HepG2 (cell line): ENCODE data around the gene B3GNT9. TPM values are rescaled to one million over a fixed set of nuclear protein-coding genes. Genes with fewer than 3 reads are reported as not detected.
A peak's percentile ranks its signal among the peaks of the same experiment; 100 is the strongest.

Experiments
- ATAC-seq: fragments of 200-7000 bp; cut with Tn5 transposase; 3 replicates; pipeline ENCODE4 v1.9.1; 2020; ENCODE audit warnings: mild to moderate bottlenecking, moderate library complexity
- BruUV-seq: library from RNA; stranded (reverse); fragments of 400-500 nt; replicated peaks from 2 replicates; lab custom pipeline; 2021; lab: Mats Ljungman, UMichigan
- CTCF ChIA-PET: fragments of 300-600 bp; formaldehyde crosslinking; extraction: SDS; loops from one replicate; lab custom pipeline; 2021; ENCODE audit warnings: low total read pairs, inconsistent platforms, low intra/inter-chr PET ratio; lab: Yijun Ruan, JAX
- POLR2A ChIA-PET: fragments of 350-600 bp; sonication (Branson Sonifier 250); formaldehyde crosslinking; loops from one replicate; lab custom pipeline; 2020; ENCODE audit warnings: antibody characterized with exemption, inconsistent platforms; lab: Yijun Ruan, JAX
- DNase-seq: peaks from one replicate; pipeline ENCODE4 v3.0.0-alpha.2; 2015; ENCODE audit warnings: low spot score
- FAIRE-seq: peaks from 3 replicates; lab custom pipeline; 2011; peaks lifted over from hg19 to GRCh38; lab: Jason Lieb, UNC
- H2AFZ ChIP-seq: one replicate; pipeline ENCODE4 v1.6.1; 2011; ENCODE audit warnings: low read length, inconsistent platforms
- H3K27ac ChIP-seq: fragments of 300-600 bp; 3 replicates; pipeline ENCODE4 v1.8.0; 2011; ENCODE audit warnings: mixed run types, mild to moderate bottlenecking, mixed read lengths, low read length, inconsistent platforms; ENCODE audit not compliant: insufficient read depth; ENCODE audit errors: extremely low read length
- H3K27me3 ChIP-seq, 2 experiments: fragments of 200-600 bp in 1 of 2; 2 replicates in 1 of 2; 3 replicates in 1 of 2; pipeline versions ENCODE4 v1.6.0 to v1.8.0; 2011; ENCODE audit warnings: low read length in 2 of 2, mild to moderate bottlenecking in 2 of 2, moderate library complexity in 2 of 2, inconsistent platforms in 1 of 2; ENCODE audit not compliant: insufficient read depth in 2 of 2, control insufficient read depth in 1 of 2
- H3K36me3 ChIP-seq, 2 experiments: fragments of 200-600 bp in 1 of 2; replicated peaks in 1 of 2; 2 replicates in 1 of 2; 3 replicates in 1 of 2; pipeline versions ENCODE4 v1.5.1 to v1.8.0; 2011; ENCODE audit warnings: low read length in 2 of 2, inconsistent platforms in 1 of 2; ENCODE audit not compliant: insufficient read depth in 2 of 2, control insufficient read depth in 1 of 2
- H3K4me1 ChIP-seq: 2 replicates; pipeline ENCODE4 v1.5.1; 2012; ENCODE audit warnings: low read length, inconsistent platforms; ENCODE audit not compliant: insufficient read depth
- H3K4me2 ChIP-seq: 2 replicates; pipeline ENCODE4 v1.6.0; 2011; ENCODE audit warnings: low read depth, low read length, inconsistent platforms
- H3K4me3 ChIP-seq, 3 experiments: fragments of 200-600 bp in 1 of 3; sonication (generic), shearing (Covaris generic) in 1 of 3; replicated peaks in 1 of 3; 2 replicates each; pipeline ENCODE4 v1.5.1; 2011 to 2016; ENCODE audit warnings: low read length in 3 of 3, inconsistent platforms in 2 of 3, low read depth in 2 of 3, mild to moderate bottlenecking in 2 of 3, control low read depth in 1 of 3, mixed read lengths in 1 of 3; ENCODE audit not compliant: insufficient read depth in 1 of 3
- H3K79me2 ChIP-seq: one replicate; pipeline ENCODE4 v1.6.1; 2011; ENCODE audit warnings: low read length, inconsistent platforms; ENCODE audit not compliant: insufficient read depth
- H3K9ac ChIP-seq: 2 replicates; pipeline ENCODE4 v1.6.0; 2011; ENCODE audit warnings: mild to moderate bottlenecking, low read depth, low read length, inconsistent platforms; ENCODE audit not compliant: insufficient read depth
- H3K9me3 ChIP-seq: 2 replicates; pipeline ENCODE4 v1.5.1; 2012; ENCODE audit warnings: mild to moderate bottlenecking, low read length
- H4K20me1 ChIP-seq: 2 replicates; pipeline ENCODE4 v1.6.0; 2011; ENCODE audit warnings: inconsistent platforms, mild to moderate bottlenecking, low read length, moderate library complexity; ENCODE audit not compliant: insufficient read depth
- POGK ChIP-seq: sonication (generic); formaldehyde crosslinking; conservative IDR thresholded peaks from 2 replicates; pipeline ENCODE4 v1.8.0; 2022; ENCODE audit warnings: mild to moderate bottlenecking, moderate library complexity, missing genetic modification reagents
- RAD51 ChIP-seq: fragments of 450-650 bp; IDR thresholded peaks from 2 replicates; pipeline ENCODE4 v1.6.1; 2016; ENCODE audit warnings: borderline replicate concordance
- REXO4 ChIP-seq: sonication (generic); formaldehyde crosslinking; IDR thresholded peaks from 2 replicates; pipeline ENCODE4 v1.8.0; 2022; ENCODE audit warnings: missing genetic modification reagents, mild to moderate bottlenecking, borderline replicate concordance
- ZNF121 ChIP-seq: sonication (generic); formaldehyde crosslinking; IDR thresholded peaks from 2 replicates; pipeline ENCODE4 v1.5.0; 2020; ENCODE audit warnings: mild to moderate bottlenecking, missing genetic modification reagents
- ZNF709 ChIP-seq: sonication (generic); formaldehyde crosslinking; IDR thresholded peaks from 2 replicates; pipeline ENCODE4 v1.5.0; 2020; ENCODE audit warnings: mild to moderate bottlenecking, missing genetic modification reagents
- WGBS: methylation state at CpG from one replicate; pipeline ENCODE4 v1.1.6; 2017; ENCODE audit warnings: low lambda C conversion rate; 5-methylcytosine and 5-hydroxymethylcytosine counted together
- in situ Hi-C: cut with HindIII; loops from 2 replicates; pipeline ENCODE4 v1.10.0; 2017; ENCODE audit warnings: low pct_unique_long_range_greater_than_20kb; ENCODE audit not compliant: extremely low pct_ligation_motif_present
- intact Hi-C: fragments of 100-400 bp; cut with micrococcal nuclease; formaldehyde crosslinking; loops from one replicate; pipeline ENCODE4 v1.10.0; 2022; ENCODE audit not compliant: unreplicated experiment
- polyA plus RNA-seq, 8 experiments: library from polyadenylated mRNA; depleted of rRNA in 3 of 8; stranded (reverse) in 7 of 8; unstranded in 1 of 8; fragments of >200 nt; fragmentation: Illumina TruSeq in 4 of 8; extraction: Trizol in 4 of 8; gene quantifications; 2 replicates each; pipeline versions ENCODE4 v1.2.1 to v1.2.3, GENCODE V29; 2011 to 2016; ENCODE audit warnings: low read depth in 4 of 8, missing spikeins in 1 of 8, mixed read lengths in 1 of 8; ENCODE audit not compliant: insufficient read depth in 1 of 8
- total RNA-seq, 5 experiments: library from RNA; depleted of rRNA; stranded (reverse); fragments of >200 nt; fragmentation: Illumina TruSeq; extraction: Trizol; gene quantifications; 2 replicates each; pipeline ENCODE4 v1.2.3, GENCODE V29; 2016; ENCODE audit warnings: low read depth in 1 of 5

B3GNT9 gene
- total and polyA plus RNA-seq, 2 of the 13 experiments (the other 11 are each of a cell fraction or from before 2014, with no cell fraction given), result 1.5 to 3.1 TPM

GRCh38 chr16:67108489-67108888, 42.3 kb downstream of the B3GNT9 start:
- whole genome bisulfite sequencing, result 96% methylated on average over 6 of the region's 6 CpGs
- no peak overlapping the region for H2AFZ ChIP-seq
- ATAC-seq, result no peak
- peaks cover 33% of the 10 kb centered on the region for H3K79me2 ChIP-seq
- peak overlapping the region; percentile 92; the same call in 1 of the 2 replicates for H3K9ac ChIP-seq
- ChIA-PET CTCF (interaction anchor here (1.2 kb wide), 1 partner anchor 47 kb away, joined by 3 read pairs; no protein-coding TSS in a partner anchor), POLR2A (interaction anchor here (1.1 kb wide), 1 partner anchor 81 kb away, joined by 3 read pairs; no protein-coding TSS in a partner anchor)
- no peak overlapping the region; a peak in 1 of 6 replicates for H3K4me3 ChIP-seq
- peak overlapping the region; percentile 91 for H3K4me2 ChIP-seq
- no peaks in the 10 kb centered on the region; the same call in 1 of the 2 replicates for H4K20me1 ChIP-seq
- in situ Hi-C loops, result no loop called here
- TF ChIP-seq POGK (CRISPR knock-in tag), result no peak
- TF ChIP-seq ZNF121, result peak; percentile 53; the same call in 1 of the 2 replicates
- TF ChIP-seq, all 625 proteins: peak for 1
- no peaks in the 10 kb centered on the region; a peak in 1 of 5 replicates for H3K27me3 ChIP-seq
- H3K9me3 ChIP-seq, result no peaks in the 10 kb centered on the region
- intact Hi-C loops, result loop anchor here (2.0 kb wide), 1 partner anchor 90 kb away; no protein-coding TSS in a partner anchor
- no TSS peak for BruUV-seq
- H3K4me1 ChIP-seq, result peaks cover 41% of the 10 kb centered on the region
- DNase-seq (no peak), FAIRE-seq (no peak)
- H3K27ac ChIP-seq, result peak overlapping the region; percentile 90
- no peaks in the 10 kb centered on the region for H3K36me3 ChIP-seq

- 68% methylated on average over 5 of the region's 5 CpGs for WGBS
- Histone ChIP-seq H3K9me3 (no peaks in the 10 kb centered on the region), H3K4me3 (no peak overlapping the region), H2AFZ (no peak overlapping the region), H3K4me2 (no peak overlapping the region), H3K4me1 (peaks cover 15% of the 10 kb centered on the region), H3K27me3 (no peaks in the 10 kb centered on the region; a peak in 1 of 5 replicates), H4K20me1 (no peaks in the 10 kb centered on the region; the same call in 1 of the 2 replicates), H3K79me2 (peaks cover 9% of the 10 kb centered on the region), H3K9ac (no peak overlapping the region), H3K36me3 (peaks cover 0 to 3% of the 10 kb centered on the region in 2 experiments; a peak in 2 of 5 replicates), H3K27ac (no peak overlapping the region)
- no TSS peak for BruUV-seq
- TF ChIP-seq RAD51 (peak; percentile 49; the same call in 1 of the 2 replicates), REXO4 (CRISPR knock-in tag) (no peak), ZNF709 (CRISPR knock-in tag) (no peak)
- no peak for DNase-seq
- no peak for FAIRE-seq
- ATAC-seq, result no peak
- intact Hi-C loops (no loop called here), in situ Hi-C loops (no loop called here)
- POLR2A ChIA-PET, result interaction anchor here (1.0 to 1.3 kb wide), 2 partner anchors 45 to 49 kb away, joined by 3 read pairs; no protein-coding TSS in a partner anchor
- CTCF ChIA-PET, result interaction anchor here (2.4 kb wide), 1 partner anchor 50 kb away, joined by 20 read pairs; no protein-coding TSS in a partner anchor
Measured at GRCh38 chr16:67105881-67106280, 44.9 kb downstream of the B3GNT9 start.
